Common myeloid progenitor, CD34-positive (primary cell): ENCODE results near the gene NDUFA12.
"Not testable (repeated sequence)": the region's sequence is repeated elsewhere in the genome, so short reads cannot be mapped to it uniquely, and the experiment has no call there.

ENCODE experiments used
- CTCF ChIA-PET: fragments of 350-600 bp; sonication (Branson Sonifier 250); formaldehyde crosslinking; loops from one replicate; lab custom pipeline; 2021; ENCODE audit warnings: antibody characterized with exemption; lab: Charles Lee
- POLR2A ChIA-PET: fragments of 350-600 bp; sonication (Branson Sonifier 250); formaldehyde crosslinking; loops from one replicate; lab custom pipeline; 2021; ENCODE audit warnings: antibody characterized with exemption; lab: Charles Lee
- DNase-seq, 3 donors: peaks; one replicate each; pipeline versions ENCODE4 v3.0.0 to v3.0.0-alpha.2; 2013
- H3K27ac ChIP-seq, 2 experiments: 1 replicate in 1 of 2; 2 replicates in 1 of 2; pipeline ENCODE4 v1.7.0; 2013; ENCODE audit warnings: inconsistent platforms in 2 of 2, low read length in 2 of 2, mild to moderate bottlenecking in 2 of 2, low read depth in 1 of 2, moderate library complexity in 1 of 2; ENCODE audit not compliant: severe bottlenecking in 2 of 2, insufficient read depth in 1 of 2, poor library complexity in 1 of 2
- H3K27me3 ChIP-seq, 5 experiments: replicated peaks in 2 of 5; 1 replicate in 3 of 5; 2 replicates in 2 of 5; pipeline versions ENCODE4 v1.6.1 to v1.7.0; 2013; ENCODE audit warnings: low read length in 4 of 5, mild to moderate bottlenecking in 2 of 5, moderate library complexity in 2 of 5, inconsistent platforms in 1 of 5; ENCODE audit not compliant: insufficient read depth in 5 of 5, control insufficient read depth in 4 of 5
- H3K36me3 ChIP-seq, 4 experiments: 1 replicate in 2 of 4; 2 replicates in 2 of 4; pipeline versions ENCODE4 v1.6.1 to v1.7.0; 2013; ENCODE audit warnings: low read length in 3 of 4, control low read depth in 1 of 4, mild to moderate bottlenecking in 1 of 4; ENCODE audit not compliant: control insufficient read depth in 4 of 4, insufficient read depth in 4 of 4
- H3K4me1 ChIP-seq, 4 experiments: 1 replicate in 3 of 4; 2 replicates in 1 of 4; pipeline versions ENCODE4 v1.6.1 to v1.7.1; 2013; ENCODE audit warnings: low read length in 3 of 4, mild to moderate bottlenecking in 3 of 4, control low read depth in 1 of 4, inconsistent platforms in 1 of 4, moderate library complexity in 1 of 4; ENCODE audit not compliant: control insufficient read depth in 4 of 4, insufficient read depth in 4 of 4; ENCODE audit errors: control extremely low read depth in 1 of 4
- H3K4me3 ChIP-seq, 7 experiments: 1 replicate in 4 of 7; 2 replicates in 3 of 7; pipeline versions ENCODE4 v1.5.1 to v1.7.0; 2013; ENCODE audit warnings: mild to moderate bottlenecking in 7 of 7, low read length in 6 of 7, moderate library complexity in 6 of 7, inconsistent platforms in 2 of 7, low read depth in 2 of 7, control low read depth in 1 of 7; ENCODE audit not compliant: insufficient read depth in 4 of 7, control insufficient read depth in 1 of 7; ENCODE audit errors: extremely low read depth in 1 of 7
- H3K9me3 ChIP-seq, 5 experiments: 1 replicate in 4 of 5; 2 replicates in 1 of 5; pipeline versions ENCODE4 v1.6.1 to v1.7.1; 2013; ENCODE audit warnings: low read length in 4 of 5, mild to moderate bottlenecking in 2 of 5, inconsistent platforms in 1 of 5, low read depth in 1 of 5, moderate library complexity in 1 of 5; ENCODE audit not compliant: control insufficient read depth in 4 of 5, insufficient read depth in 2 of 5; ENCODE audit errors: control extremely low read depth in 1 of 5
- WGBS: methylation state at CpG from one replicate; pipeline ENCODE4 v1.1.5; 2013; ENCODE audit not compliant: insufficient coverage; 5-methylcytosine and 5-hydroxymethylcytosine counted together

Gene NDUFA12

GRCh38 chr12:94997061-94997460 lies 6.4 kb downstream of the NDUFA12 start:
- ChIA-PET POLR2A (no interaction called here), CTCF (no interaction called here)
- no peaks in the 10 kb centered on the region for H3K27me3 ChIP-seq
- peaks cover 0 to 6% (median 4%) of the 10 kb centered on the region in 4 experiments for H3K4me1 ChIP-seq
- no peaks in the 10 kb centered on the region for H3K9me3 ChIP-seq
- WGBS: 100% methylated on average over 1 of the region's 6 CpGs
- H3K36me3 ChIP-seq: peaks cover 11 to 29% (median 18%) of the 10 kb centered on the region in 4 experiments
- no peak for DNase-seq
- no peak overlapping the region for H3K27ac ChIP-seq
- H3K4me3 ChIP-seq: no peak overlapping the region

GRCh38 chr12:94994312-94994711 lies 9.2 kb downstream of the NDUFA12 start:
- no peaks in the 10 kb centered on the region for H3K27me3 ChIP-seq
- H3K4me3 ChIP-seq: no peak overlapping the region
- no peak overlapping the region for H3K27ac ChIP-seq
- ChIA-PET POLR2A (no interaction called here), CTCF (interaction anchor here (0.8 to 1.4 kb wide), 2 partner anchors 12 to 17 kb away, joined by 3 read pairs; no protein-coding TSS in a partner anchor)
- WGBS: 100% methylated on average over 2 of the region's 2 CpGs
- H3K4me1 ChIP-seq: peaks cover 0 to 6% (median 3%) of the 10 kb centered on the region in 4 experiments
- H3K36me3 ChIP-seq: peaks cover 6 to 32% (median 20%) of the 10 kb centered on the region in 4 experiments
- DNase-seq: no peak
- H3K9me3 ChIP-seq: no peaks in the 10 kb centered on the region

GRCh38 chr12:94993855-94994254 lies 9.6 kb downstream of the NDUFA12 start:
- DNase-seq, H3K4me3 ChIP-seq, H3K4me1 ChIP-seq, POLR2A ChIA-PET, H3K27me3 ChIP-seq, H3K9me3 ChIP-seq, H3K27ac ChIP-seq: not testable (repeated sequence)
- CTCF ChIA-PET: interaction anchor here (1.4 kb wide), 1 partner anchor 11 kb away, joined by 3 read pairs; no protein-coding TSS in a partner anchor
- WGBS: 100% methylated on average over 2 of the region's 3 CpGs
- H3K36me3 ChIP-seq: peaks cover 6 to 34% (median 20%) of the 10 kb centered on the region in 4 experiments

GRCh38 chr12:94990222-94990621 lies 13.3 kb downstream of the NDUFA12 start:
- H3K9me3 ChIP-seq: no peaks in the 10 kb centered on the region
- ChIA-PET CTCF (interaction anchor here (0.5 to 1.6 kb wide), 3 partner anchors 9 to 216 kb away, joined by 3 to 8 read pairs (median 5); no protein-coding TSS in a partner anchor), POLR2A (interaction anchor here (0.8 kb wide), 1 partner anchor 8 kb away, joined by 4 read pairs; no protein-coding TSS in a partner anchor)
- no peaks in the 10 kb centered on the region for H3K27me3 ChIP-seq
- DNase-seq: no peak
- peaks cover 0 to 1% (median 0%) of the 10 kb centered on the region in 4 experiments for H3K4me1 ChIP-seq
- H3K4me3 ChIP-seq: no peak overlapping the region
- H3K27ac ChIP-seq: no peak overlapping the region
- H3K36me3 ChIP-seq: peaks cover 8 to 32% (median 17%) of the 10 kb centered on the region in 4 experiments
- 90% methylated on average over 2 of the region's 3 CpGs for WGBS

- ChIA-PET CTCF (no interaction called here), POLR2A (no interaction called here)
- Histone ChIP-seq H3K9me3 (no peaks in the 10 kb centered on the region), H3K27ac (no peak overlapping the region), H3K36me3 (peaks cover 7 to 25% (median 17%) of the 10 kb centered on the region in 4 experiments), H3K4me3 (no peak overlapping the region), H3K4me1 (peaks cover 0 to 1% (median 0%) of the 10 kb centered on the region in 4 experiments), H3K27me3 (no peaks in the 10 kb centered on the region)
- no peak for DNase-seq
- 96% methylated on average over 5 of the region's 6 CpGs for WGBS
Observed at GRCh38 chr12:94988471-94988870, 15.0 kb downstream of the NDUFA12 start.

- no peak for DNase-seq
- Histone ChIP-seq H3K4me1 (peaks cover 0 to 1% (median 0%) of the 10 kb centered on the region in 4 experiments), H3K27me3 (no peaks in the 10 kb centered on the region), H3K9me3 (no peaks in the 10 kb centered on the region), H3K27ac (no peak overlapping the region), H3K36me3 (peaks cover 4 to 27% (median 18%) of the 10 kb centered on the region in 4 experiments), H3K4me3 (no peak overlapping the region)
- CTCF ChIA-PET: no interaction called here
- POLR2A ChIA-PET: no interaction called here
- WGBS: 0% methylated on average over 1 of the region's 2 CpGs
Observed at GRCh38 chr12:94987801-94988200, 15.7 kb downstream of the NDUFA12 start.

- ChIA-PET POLR2A (no interaction called here), CTCF (no interaction called here)
- no peak overlapping the region for H3K27ac ChIP-seq
- H3K4me1 ChIP-seq: peaks cover 0 to 1% (median 0%) of the 10 kb centered on the region in 4 experiments
- H3K27me3 ChIP-seq: no peaks in the 10 kb centered on the region
- no peak for DNase-seq
- peaks cover 2 to 21% (median 13%) of the 10 kb centered on the region in 4 experiments for H3K36me3 ChIP-seq
- no peak overlapping the region for H3K4me3 ChIP-seq
- H3K9me3 ChIP-seq: no peaks in the 10 kb centered on the region
- whole genome bisulfite sequencing: 100% methylated on average over 4 of the region's 8 CpGs
Observed at GRCh38 chr12:94987076-94987669, 16.3 kb downstream of the NDUFA12 start.
